Measurements from ENCODE around the gene ADGRF3. TPM values are rescaled to one million over a fixed set of nuclear protein-coding genes. Genes with fewer than 3 reads are reported as not detected.

ADGRF3 gene
- total and polyA plus RNA-seq, 2 of the 13 experiments (the other 11 are each of a cell fraction or from before 2014, with no cell fraction given), result 0.40 to 1.5 TPM

- TF ChIP-seq ZNF280B (CRISPR knock-in tag; IDR thresholded peaks at IDR 0.05; ENCODE audit: borderline replicate concordance) (0 out of 2 replicates have a peak, but pooled peaks have one; percentile 41), RFX5 (IDR thresholded peaks at IDR 0.05; ENCODE audit: low read depth, low read length) (no peak), STAG1 (CRISPR knock-in tag; IDR thresholded peaks at IDR 0.05) (peak; percentile 88), TFAP4 (IDR thresholded peaks at IDR 0.05; ENCODE audit: borderline replicate concordance, low read depth) (peak; percentile 29; the same call in 1 of the 2 replicates), SPEN (CRISPR knock-in tag; IDR thresholded peaks at IDR 0.05; ENCODE audit: low read depth) (peak; percentile 32; the same call in 1 of the 2 replicates), ZBTB7A (CRISPR knock-in tag; IDR thresholded peaks at IDR 0.05) (0 out of 2 replicates have a peak, but pooled peaks have one; percentile 55), ZKSCAN1 (IDR thresholded peaks at IDR 0.05; ENCODE audit: low read length) (no peak)
These were observed 32.3 kb downstream of the ADGRF3 start (continued) for GRCh38 chr2:26314243-26314642.

GRCh38 chr2:26313446-26313845 lies 33.1 kb downstream of the ADGRF3 start:
- Histone ChIP-seq H3K9me3 (ENCODE audit: low read length) (no peaks in the 10 kb centered on the region), H3K79me2 (ENCODE audit: insufficient read depth, low read length) (no peaks in the 10 kb centered on the region), H4K20me1 (ENCODE audit: insufficient read depth, low read length) (no peaks in the 10 kb centered on the region), H3K9ac (ENCODE audit: insufficient read depth, low read depth, low read length) (no peak overlapping the region), H3K4me1 (ENCODE audit: insufficient read depth, low read length) (no peaks in the 10 kb centered on the region), H2AFZ (ENCODE audit: low read length) (no peak overlapping the region), H3K36me3 (replicated peaks in 1 of 2; ENCODE audit: control insufficient read depth in 1 of 2, insufficient read depth in 2 of 2, low read length in 2 of 2) (no peaks in the 10 kb centered on the region), H3K27me3 (ENCODE audit: control insufficient read depth in 1 of 2, insufficient read depth in 2 of 2, low read length in 2 of 2) (peaks cover 12 to 79% of the 10 kb centered on the region in 2 experiments; a peak in 4 of 5 replicates), H3K4me2 (ENCODE audit: low read depth, low read length) (no peak overlapping the region), H3K4me3 (replicated peaks in 1 of 3; ENCODE audit: insufficient read depth in 1 of 3, low read depth in 2 of 3, low read length in 3 of 3) (no peak overlapping the region), H3K27ac (ENCODE audit: extremely low read length, insufficient read depth, low read length) (no peak overlapping the region)
- no TSS peak for BruUV-seq (replicated peaks)
- 50% methylated on average over 12 of the region's 12 CpGs for WGBS (ENCODE audit: low lambda C conversion rate)
- ATAC-seq (no peak), DNase-seq (ENCODE audit: low spot score) (no peak), FAIRE-seq (no peak)
- CTCF ChIA-PET (ENCODE audit: low intra/inter-chr PET ratio, low total read pairs), result no interaction called here
- POLR2A ChIA-PET, result no interaction called here
- in situ Hi-C loops (cut with HindIII; ENCODE audit: extremely low pct_ligation_motif_present, low pct_unique_long_range_greater_than_20kb) (no loop called here), intact Hi-C loops (cut with micrococcal nuclease; ENCODE audit: unreplicated experiment) (no loop called here)
- no peak for TF ChIP-seq NPAS2 (CRISPR knock-in tag; IDR thresholded peaks at IDR 0.05; ENCODE audit: borderline replicate concordance)
- TF ChIP-seq ZNF569 (CRISPR knock-in tag; IDR thresholded peaks at IDR 0.05; ENCODE audit: borderline replicate concordance), result no peak
- TF ChIP-seq ZNF672 (CRISPR knock-in tag; IDR thresholded peaks at IDR 0.05), result no peak
- TF ChIP-seq ZNF563 (CRISPR knock-in tag; IDR thresholded peaks at IDR 0.05), result no peak
- TF ChIP-seq MXI1 (IDR thresholded peaks at IDR 0.05; ENCODE audit: borderline replicate concordance, low read depth, low read length), result no peak
- no peak for TF ChIP-seq PATZ1 (CRISPR knock-in tag; IDR thresholded peaks at IDR 0.05)
- no peak for TF ChIP-seq ZNF639 (CRISPR knock-in tag; conservative IDR thresholded peaks at IDR 0.05)
- TF ChIP-seq ZNF260 (CRISPR knock-in tag; IDR thresholded peaks at IDR 0.05; ENCODE audit: borderline replicate concordance, low read depth), result no peak
- TF ChIP-seq NCOR1 (IDR thresholded peaks at IDR 0.05; ENCODE audit: borderline replicate concordance, low read length), result no peak
- no peak for TF ChIP-seq JUND (CRISPR knock-in tag; IDR thresholded peaks at IDR 0.05)
- TF ChIP-seq ZNF383 (CRISPR knock-in tag; IDR thresholded peaks at IDR 0.05; ENCODE audit: borderline replicate concordance), result no peak
